ENCODE measurements around the gene KHDRBS2. TPM values are rescaled to one million over a fixed set of nuclear protein-coding genes. Genes with fewer than 3 reads are reported as not detected.

KHDRBS2 gene
- total and polyA plus RNA-seq, 2 of the 13 experiments (the other 11 are each of a cell fraction or from before 2014, with no cell fraction given) = not detected

DNA sequence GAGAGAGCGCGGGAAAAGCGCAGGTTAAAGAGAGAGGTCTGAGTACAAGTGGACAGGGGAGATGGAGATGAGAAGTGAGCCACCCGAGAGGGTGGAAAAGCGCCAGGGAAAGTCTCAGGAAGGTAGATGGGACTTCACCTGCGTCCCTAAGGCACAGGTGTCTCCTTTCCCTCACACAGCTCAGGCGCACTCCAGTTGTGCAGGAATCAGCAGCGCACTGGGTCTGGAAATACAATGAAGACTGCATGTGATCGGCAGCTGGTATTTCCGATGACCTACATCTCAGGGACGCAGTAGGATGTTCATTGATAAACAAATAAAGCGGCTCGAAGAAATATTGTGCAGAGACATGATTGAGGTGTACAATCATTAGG lies 432 bp upstream of the KHDRBS2 start (continued):
- TF ChIP-seq SMYD3 (CRISPR knock-in tag; IDR thresholded peaks at IDR 0.05) = no peak
- no peak for TF ChIP-seq NR2C2 (CRISPR knock-in tag; IDR thresholded peaks at IDR 0.05; ENCODE audit: borderline replicate concordance)
- TF ChIP-seq CREB3 (CRISPR knock-in tag; IDR thresholded peaks at IDR 0.05) = no peak
- TF ChIP-seq TOE1 (CRISPR knock-in tag; IDR thresholded peaks at IDR 0.05) = no peak
- TF ChIP-seq ZNF335 (CRISPR knock-in tag; IDR thresholded peaks at IDR 0.05) = no peak
- TF ChIP-seq NFIB (CRISPR knock-in tag; IDR thresholded peaks at IDR 0.05; ENCODE audit: borderline replicate concordance) = no peak
- TF ChIP-seq NR2F6 (IDR thresholded peaks at IDR 0.05) = no peak
- no peak for TF ChIP-seq NR2F6 (CRISPR knock-in tag; IDR thresholded peaks at IDR 0.05)

- no peak overlapping the region for H3K4me2 ChIP-seq (ENCODE audit: low read depth, low read length)
- H3K9me3 ChIP-seq (ENCODE audit: low read length) = no peaks in the 10 kb centered on the region
- H3K9ac ChIP-seq (ENCODE audit: insufficient read depth, low read depth, low read length) = no peak overlapping the region
- BruUV-seq (replicated peaks) = no TSS peak
- H3K4me1 ChIP-seq (ENCODE audit: insufficient read depth, low read length) = no peaks in the 10 kb centered on the region
- POLR2A ChIA-PET = no interaction called here
- H4K20me1 ChIP-seq (ENCODE audit: insufficient read depth, low read length) = no peaks in the 10 kb centered on the region
- no peak overlapping the region for H3K4me3 ChIP-seq (replicated peaks in 1 of 3; ENCODE audit: insufficient read depth in 1 of 3, low read depth in 2 of 3, low read length in 3 of 3)
- DNase-seq (ENCODE audit: low spot score) = no peak
- H3K36me3 ChIP-seq (replicated peaks in 1 of 2; ENCODE audit: control insufficient read depth in 1 of 2, insufficient read depth in 2 of 2, low read length in 2 of 2) = no peaks in the 10 kb centered on the region
- intact Hi-C loops (cut with micrococcal nuclease; ENCODE audit: unreplicated experiment) = no loop called here
- FAIRE-seq = no peak
- CTCF ChIA-PET (ENCODE audit: low intra/inter-chr PET ratio, low total read pairs) = interaction anchor here (1.5 kb wide), 1 partner anchor 476 kb away, joined by 6 read pairs; no protein-coding TSS in a partner anchor
- 5% methylated on average over 2 of the region's 2 CpGs for WGBS (ENCODE audit: low lambda C conversion rate)
- H3K27me3 ChIP-seq (ENCODE audit: control insufficient read depth in 1 of 2, insufficient read depth in 2 of 2, low read length in 2 of 2) = peaks cover 2 to 13% of the 10 kb centered on the region in 2 experiments; a peak in 4 of 5 replicates
- H3K27ac ChIP-seq (ENCODE audit: extremely low read length, insufficient read depth, low read length) = no peak overlapping the region
- in situ Hi-C loops (cut with HindIII; ENCODE audit: extremely low pct_ligation_motif_present, low pct_unique_long_range_greater_than_20kb) = no loop called here
- TF ChIP-seq MAFK (conservative IDR thresholded peaks at IDR 0.05 in 1 of 2, IDR thresholded peaks at IDR 0.05 in 1 of 2; ENCODE audit: low read length in 2 of 2) = peak; percentile 13 to 61; a peak in 1 of 4 replicates
- TF ChIP-seq MAFF (IDR thresholded peaks at IDR 0.05; ENCODE audit: low read depth, low read length) = peak; percentile 35; the same call in 1 of the 2 replicates
- TF ChIP-seq, protein P1, sequence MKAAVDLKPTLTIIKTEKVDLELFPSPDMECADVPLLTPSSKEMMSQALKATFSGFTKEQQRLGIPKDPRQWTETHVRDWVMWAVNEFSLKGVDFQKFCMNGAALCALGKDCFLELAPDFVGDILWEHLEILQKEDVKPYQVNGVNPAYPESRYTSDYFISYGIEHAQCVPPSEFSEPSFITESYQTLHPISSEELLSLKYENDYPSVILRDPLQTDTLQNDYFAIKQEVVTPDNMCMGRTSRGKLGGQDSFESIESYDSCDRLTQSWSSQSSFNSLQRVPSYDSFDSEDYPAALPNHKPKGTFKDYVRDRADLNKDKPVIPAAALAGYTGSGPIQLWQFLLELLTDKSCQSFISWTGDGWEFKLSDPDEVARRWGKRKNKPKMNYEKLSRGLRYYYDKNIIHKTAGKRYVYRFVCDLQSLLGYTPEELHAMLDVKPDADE (CRISPR knock-in tag; IDR thresholded peaks at IDR 0.05) = no peak
- no peak overlapping the region for H2AFZ ChIP-seq (ENCODE audit: low read length)
- H3K79me2 ChIP-seq (ENCODE audit: insufficient read depth, low read length) = no peaks in the 10 kb centered on the region
- ATAC-seq = no peak
Measured at GRCh38 chr6:62284725-62285124, 1.3 kb downstream of the KHDRBS2 start.

Data from HepG2 (cell line).